Right renal pelvis (tissue), 4 donors: ENCODE data around the gene CD300H. TPM values are rescaled to one million over a fixed set of nuclear protein-coding genes. Genes with fewer than 3 reads are reported as not detected.

Source experiments
- DNase-seq, 4 donors: peaks; one replicate each; pipeline ENCODE4 v3.0.0-alpha.2; 2013; ENCODE audit warnings: low read depth in 4 of 4, low spot score in 3 of 4, missing footprints in 1 of 4
- polyA plus RNA-seq, 4 donors: library from polyadenylated mRNA; unstranded; fragments of 120-200 nt; gene quantifications; one replicate each; pipeline ENCODE4 v1.2.1, GENCODE V29; 2013; ENCODE audit not compliant: insufficient read length in 4 of 4

The CD300H gene
- under 1 TPM in 1 of 4 donors, not detected in 3; 0.23 TPM for polyA plus RNA-seq

DNA sequence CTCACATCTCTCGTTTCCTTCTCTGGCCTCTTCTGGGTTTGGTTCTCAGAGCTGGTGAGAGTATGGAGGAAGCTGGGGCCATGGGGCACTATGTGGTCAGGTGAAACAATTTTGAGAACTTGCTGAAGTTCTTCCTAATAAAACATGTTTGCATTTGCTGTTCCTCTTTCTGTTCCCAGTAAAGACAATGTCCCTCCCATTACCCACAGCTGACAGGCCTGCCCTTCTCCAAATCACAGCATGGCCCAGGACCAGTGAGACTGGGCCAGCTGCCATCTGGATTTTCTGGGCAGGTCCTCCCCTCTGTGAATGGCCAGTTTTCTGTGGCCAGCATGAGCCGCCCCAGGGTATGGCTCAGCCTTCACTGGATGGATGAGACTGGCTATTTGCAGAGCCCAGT, at the start of gene CD300H:
CD300H (minus strand) TSS at position 113 of the 400 bp plus-strand sequence.
- DNase-seq, result no peak

GRCh38 chr17:74616696-74617095, 49.4 kb upstream of the CD300H start:
- DNase-seq, result no peak

DNA sequence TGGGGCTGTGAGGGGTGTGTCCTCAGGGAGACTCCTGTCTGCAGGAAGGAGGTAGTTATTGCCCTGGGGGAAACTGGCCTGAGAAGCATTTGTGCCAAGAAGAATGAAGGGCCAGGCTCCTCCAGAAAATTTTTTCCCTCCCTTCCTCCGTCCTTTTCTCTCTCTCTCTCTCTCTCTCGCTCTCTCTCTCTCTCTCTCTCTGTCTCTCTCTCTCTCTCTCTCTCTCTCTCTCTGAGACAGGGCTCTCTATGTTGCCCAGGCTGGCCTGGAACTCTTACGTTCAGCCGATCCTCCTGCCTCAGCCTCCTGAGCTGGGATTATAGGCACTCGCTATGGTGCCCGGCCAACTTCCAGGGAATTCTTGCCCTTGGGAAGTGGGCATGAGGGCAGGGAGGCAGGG, 44.7 kb upstream of the CD300H start:
- DNase-seq, result no peak

DNA sequence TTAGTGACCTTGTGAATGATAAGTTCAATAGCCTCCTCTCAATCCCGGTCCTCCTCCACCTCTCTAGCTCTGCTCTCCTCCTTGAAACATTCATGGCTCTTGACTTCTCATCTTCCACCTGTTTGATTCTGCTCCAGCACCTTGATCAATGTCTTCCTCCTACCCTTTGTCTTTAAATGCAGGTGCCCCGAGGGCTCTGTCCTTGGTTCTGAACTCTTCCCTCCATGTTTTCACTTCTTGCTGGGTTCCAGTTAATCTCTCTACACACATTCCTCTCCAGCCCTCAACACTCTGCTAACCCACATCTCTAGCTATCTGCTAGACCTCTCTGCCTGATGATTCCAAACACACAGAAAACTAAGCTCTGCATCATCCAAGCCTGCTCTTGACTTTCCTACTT, 42.8 kb upstream of the CD300H start:
- no peak for DNase-seq

DNA sequence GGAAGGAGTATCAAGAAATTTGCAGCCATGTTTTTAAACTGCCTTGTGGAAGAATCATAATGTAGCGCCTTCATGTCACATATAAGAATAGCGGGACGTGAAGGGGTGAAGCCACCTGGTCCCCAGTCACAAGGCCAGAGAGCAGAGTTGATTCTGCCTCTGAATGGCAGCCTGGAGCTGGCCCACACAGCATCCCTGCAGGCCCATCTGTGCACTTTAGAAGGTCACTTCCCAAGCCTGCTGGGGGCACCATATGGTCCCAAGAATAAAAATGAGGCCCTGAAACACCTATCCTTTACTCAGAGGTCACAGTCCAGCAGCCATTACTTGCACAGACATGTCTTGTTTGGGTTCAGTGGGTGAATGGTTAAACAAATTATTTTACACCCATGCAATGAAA, 41.2 kb upstream of the CD300H start:
- no peak for DNase-seq

GRCh38 chr17:74607221-74607620, 39.9 kb upstream of the CD300H start:
- no peak for DNase-seq

GRCh38 chr17:74606050-74606449, 38.7 kb upstream of the CD300H start:
- no peak for DNase-seq

GRCh38 chr17:74605361-74605760, 38.1 kb upstream of the CD300H start:
- no peak for DNase-seq

- DNase-seq, result no peak
Measured at GRCh38 chr17:74604761-74605160, 37.5 kb upstream of the CD300H start.

DNA sequence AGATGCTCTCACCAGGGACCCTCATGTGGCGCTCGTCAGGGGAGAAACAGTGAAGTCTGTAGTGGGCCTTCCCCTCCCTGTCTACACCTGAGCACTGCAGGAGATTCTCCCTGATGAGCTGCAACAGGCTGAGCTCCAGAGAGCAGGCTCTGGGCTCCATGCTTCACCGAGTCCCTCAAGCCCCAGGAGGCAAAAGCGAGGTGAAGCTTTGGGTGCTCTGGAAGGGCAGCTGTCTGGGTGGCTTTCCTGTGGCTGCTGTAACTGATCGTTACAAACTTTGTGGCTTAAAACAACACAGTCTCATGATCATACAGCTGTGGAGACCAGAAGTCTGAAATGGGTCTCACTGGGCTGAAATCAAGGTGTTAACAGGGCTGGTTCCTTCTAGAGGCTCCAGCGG, 36.9 kb upstream of the CD300H start:
- no peak for DNase-seq

DNA sequence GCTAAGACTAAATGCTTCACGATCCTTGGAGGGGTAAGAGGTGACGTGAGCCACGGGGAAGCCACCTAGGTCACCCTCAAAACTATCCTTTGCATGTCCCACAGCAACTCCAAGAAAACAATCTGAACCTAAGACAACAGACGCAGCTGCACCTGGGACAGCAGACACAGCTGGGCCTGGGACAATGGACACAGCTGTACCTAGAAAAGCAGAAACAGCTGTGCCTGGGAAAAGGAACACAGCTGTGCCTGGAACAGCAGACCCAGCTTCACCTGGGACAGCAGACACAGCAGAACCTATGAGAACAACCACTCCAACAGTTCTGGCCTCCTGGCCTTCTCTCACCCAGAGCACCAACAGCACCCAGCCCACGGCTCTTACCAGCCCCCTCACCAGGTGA, 36.4 kb upstream of the CD300H start:
- no peak for DNase-seq

GRCh38 chr17:74603037-74603635, 35.8 kb upstream of the CD300H start:
- no peak for DNase-seq

DNA sequence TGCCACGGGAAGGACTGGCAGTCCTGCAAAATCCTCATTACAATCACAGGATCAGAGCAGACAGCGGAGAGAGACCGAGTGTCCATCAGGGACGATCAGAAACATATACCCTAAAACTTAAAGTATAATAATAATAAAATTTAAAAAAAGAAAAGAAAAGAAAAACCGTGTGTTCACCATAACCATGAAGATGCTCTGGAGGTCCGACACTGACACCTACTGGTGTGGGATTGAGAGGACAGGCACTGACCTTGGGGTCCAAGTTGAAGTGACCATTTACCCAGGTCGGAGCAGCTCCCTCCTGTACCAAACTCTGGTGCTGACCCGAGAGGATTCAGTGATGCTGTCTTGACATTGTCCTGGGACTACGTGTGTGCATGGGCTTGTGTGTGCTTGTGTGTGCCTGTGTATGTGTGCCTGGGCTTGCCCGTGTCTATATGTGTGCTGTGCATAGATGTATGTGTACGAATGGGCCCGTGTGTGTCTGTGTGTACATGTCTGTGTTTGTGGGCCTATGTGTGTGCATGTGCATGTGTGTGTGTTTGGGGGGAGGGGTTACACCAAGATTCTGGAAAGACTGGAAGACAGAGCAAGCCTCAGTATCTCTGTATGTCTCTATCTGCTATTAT, 34.7 kb upstream of the CD300H start:
- no peak for DNase-seq

GRCh38 chr17:74599448-74599939, 32.2 kb upstream of the CD300H start:
- no peak for DNase-seq

DNA sequence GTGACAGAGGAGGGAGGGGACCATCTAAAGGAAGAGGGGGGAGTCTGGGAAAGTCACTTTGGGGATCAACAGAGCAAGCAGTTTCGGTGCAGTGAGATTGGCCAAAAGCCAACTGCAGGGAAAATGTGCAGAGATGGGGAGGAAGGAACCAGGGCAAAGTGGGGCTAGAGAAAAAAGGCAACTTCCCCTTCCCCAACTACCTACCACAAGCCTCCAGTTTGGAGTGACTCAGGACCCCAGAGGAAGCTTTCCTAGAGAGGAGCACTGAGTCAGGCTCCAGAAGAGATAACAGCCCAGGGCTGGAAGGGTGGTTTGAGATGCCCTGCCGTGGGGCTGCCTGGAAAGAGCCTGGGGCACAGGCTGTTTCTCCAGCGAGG, 31.7 kb upstream of the CD300H start:
- no peak for DNase-seq

DNA sequence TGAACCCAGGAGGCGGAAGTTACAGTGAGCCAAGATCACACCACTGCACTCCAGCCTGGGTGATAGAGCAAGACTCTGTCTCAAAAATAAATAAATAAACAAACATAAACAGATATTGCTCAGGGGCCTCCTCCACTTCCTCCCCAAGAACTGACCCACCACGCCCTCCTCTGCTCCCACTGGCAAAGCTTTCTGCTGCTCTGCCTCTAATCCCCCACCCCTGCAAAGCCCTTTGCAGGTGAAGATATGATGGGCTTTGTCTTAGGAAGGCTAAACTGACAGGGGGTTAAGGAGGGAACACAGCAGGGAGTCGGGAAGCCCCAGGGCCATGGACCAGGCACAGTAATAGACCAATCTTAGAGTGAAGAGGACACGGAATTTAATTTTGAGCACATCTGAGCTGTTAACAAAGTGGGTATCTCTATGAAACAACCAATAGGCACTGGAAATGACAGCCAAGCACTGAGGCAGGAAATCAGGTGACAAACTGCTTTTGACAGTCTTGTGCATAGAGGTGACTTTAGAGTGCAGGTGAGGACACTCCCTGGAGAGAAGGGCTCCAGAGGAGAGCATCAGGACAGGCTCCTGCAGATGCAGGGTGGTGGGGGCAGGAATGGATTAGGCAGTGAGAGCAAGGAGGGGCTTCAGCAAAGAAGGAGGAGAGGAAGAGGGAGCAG, 31.2 kb upstream of the CD300H start:
- DNase-seq, result no peak

DNA sequence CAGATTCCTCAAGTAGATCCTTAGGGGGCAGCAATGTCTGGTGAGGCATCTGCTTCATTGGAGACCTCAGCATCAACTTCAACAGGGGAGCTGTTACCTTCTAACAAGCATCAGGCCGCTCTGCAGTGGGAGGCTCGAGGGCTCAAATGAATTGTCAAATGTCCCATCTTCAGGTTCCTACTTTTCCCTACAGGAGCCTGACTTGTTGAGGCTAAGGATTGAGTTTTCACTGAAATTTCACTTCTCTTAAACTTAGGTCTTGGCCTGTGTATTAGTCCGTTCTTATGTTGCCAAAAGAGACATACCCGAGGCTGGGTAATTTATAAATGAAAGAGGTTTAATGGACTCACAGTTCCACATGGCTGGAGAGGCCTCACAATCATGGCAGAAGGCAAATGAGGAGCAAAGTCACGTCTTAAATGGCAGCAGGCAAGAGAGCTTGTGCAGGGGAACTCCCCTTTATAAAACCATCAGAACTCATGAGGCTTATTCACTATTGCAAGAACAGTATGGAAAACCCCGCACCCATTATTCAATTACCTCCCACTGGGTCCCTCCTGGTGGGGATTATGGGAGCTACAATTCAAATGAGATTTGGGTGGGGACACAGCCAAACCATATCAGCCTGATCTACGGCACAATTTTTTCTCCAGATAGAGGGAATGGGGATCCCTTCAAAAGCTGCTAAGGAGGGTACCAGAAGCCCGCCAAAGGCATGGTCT, 29.9 kb upstream of the CD300H start:
- DNase-seq, result no peak

GRCh38 chr17:74595037-74595750, 27.9 kb upstream of the CD300H start:
- DNase-seq, result no peak

DNA sequence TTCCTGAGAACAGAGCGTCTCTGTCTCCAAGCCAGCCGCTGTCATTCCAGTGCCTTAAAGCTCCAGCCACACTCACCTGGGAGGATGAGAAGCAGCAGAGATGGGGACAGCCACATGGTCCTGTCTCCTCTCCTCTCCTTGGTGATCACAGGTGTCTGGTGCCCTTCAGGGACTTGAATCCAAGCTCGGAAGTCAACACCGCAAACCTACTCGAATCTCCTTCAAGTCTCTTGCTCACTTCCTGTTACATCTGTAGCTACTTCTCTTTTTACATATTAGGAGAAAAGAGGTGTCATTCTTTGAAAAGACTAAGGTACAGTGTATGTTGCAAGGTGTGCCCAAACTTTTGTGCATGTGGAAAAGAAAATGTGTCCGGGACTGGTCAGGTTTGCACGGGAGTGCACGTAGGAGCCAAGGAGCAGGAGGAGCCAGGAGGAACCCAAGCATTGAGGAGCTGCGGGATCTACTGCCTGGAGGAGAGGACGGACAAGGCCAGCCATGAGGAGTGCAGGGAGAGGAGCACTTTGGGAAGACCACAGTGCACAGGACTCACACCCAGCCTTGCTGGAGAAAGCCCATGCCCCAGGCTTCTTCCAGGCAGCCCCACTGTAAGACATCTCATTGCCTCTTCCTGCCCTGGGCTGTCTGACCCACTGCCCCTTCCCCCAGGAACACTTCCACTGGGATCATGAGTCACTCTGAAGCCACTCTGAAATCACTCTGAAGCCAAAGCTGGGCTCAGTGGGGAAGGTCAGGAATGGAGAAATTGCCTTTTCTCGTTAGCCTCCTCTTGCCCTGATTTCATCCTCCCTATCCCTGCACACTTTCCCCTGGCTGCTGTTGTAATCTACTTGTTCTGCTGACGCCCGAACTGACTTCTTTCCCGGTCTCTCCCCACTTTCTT, 25.0 kb upstream of the CD300H start, which contains the start of gene CD300LD:
CD300LD (minus strand) TSS at position 197 of the 904 bp plus-strand sequence; CDS start at position 116, 81 bp downstream.
- DNase-seq, result no peak
